Measurements from ENCODE around the gene DSCAML1. TPM values are rescaled to one million over a fixed set of nuclear protein-coding genes. Genes with fewer than 3 reads are reported as not detected.

The DSCAML1 gene
- total and polyA plus RNA-seq, 9 of the 15 experiments (the other 6 are each of a cell fraction or from before 2014, with no cell fraction given), result not detected

DNA sequence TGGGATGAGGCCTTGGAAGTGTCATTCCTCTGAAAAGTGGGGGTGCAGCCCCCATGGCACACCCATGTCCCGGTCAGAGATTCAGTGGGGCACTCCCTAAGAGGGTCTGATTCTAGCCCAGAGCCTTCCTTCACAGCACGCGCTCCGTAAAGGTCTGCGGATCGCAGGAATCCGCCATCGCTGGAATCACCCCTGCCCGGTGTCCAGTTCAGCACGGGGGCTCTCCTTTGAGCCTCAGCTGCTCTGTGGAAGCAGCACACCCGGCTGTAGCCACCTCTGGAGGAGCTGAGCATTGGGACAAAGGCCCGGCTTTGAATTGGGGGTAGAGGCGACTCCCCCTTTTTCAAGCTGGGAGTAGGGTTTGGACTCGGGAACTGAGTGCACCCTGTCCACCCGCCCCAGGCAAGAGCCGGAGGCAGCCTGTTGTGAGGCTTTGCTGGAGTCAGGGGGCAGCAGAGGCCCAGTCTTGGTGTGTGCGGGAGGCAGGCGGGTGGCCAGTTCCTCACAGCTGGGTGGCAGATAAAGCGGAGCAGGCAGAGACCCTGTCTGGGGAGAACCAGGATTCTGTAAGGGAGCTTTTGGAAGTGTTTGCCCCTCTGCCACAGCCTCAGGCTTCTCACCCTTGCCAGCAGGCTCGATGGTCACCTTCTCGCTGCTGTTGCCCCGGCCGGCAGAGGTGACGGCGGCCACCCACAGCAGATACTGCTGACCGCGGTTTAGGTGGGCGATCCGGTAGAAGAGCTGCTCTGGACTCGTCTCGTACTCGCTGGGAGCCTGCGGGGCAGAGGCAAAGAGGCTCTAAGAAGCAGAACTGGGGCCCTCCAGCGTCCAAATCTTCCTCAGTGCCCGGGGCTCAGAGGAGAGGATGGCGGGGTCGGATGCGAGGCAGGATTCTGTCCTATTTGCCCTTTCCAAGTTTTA lies 353.5 kb downstream of the DSCAML1 start:
- ChIA-PET CTCF (ENCODE audit: low intra/inter-chr PET ratio) (no interaction called here), POLR2A (interaction anchor here (0.5 kb wide), 1 partner anchor 69 kb away, joined by 3 read pairs; no protein-coding TSS in a partner anchor)
- no TSS peak for BruUV-seq (replicated peaks)
- Histone ChIP-seq H3K27me3 (ENCODE audit: control insufficient read depth in 2 of 2, insufficient read depth in 2 of 2, low read length in 2 of 2) (peaks cover 20 to 73% of the 10 kb centered on the region in 2 experiments; a peak in 4 of 5 replicates), H2AFZ (ENCODE audit: low read depth, low read length) (no peak overlapping the region), H3K4me3 (no peak overlapping the region), H3K79me2 (ENCODE audit: control insufficient read depth, insufficient read depth, low read length) (no peaks in the 10 kb centered on the region), H3K9me3 (replicated peaks; ENCODE audit: control insufficient read depth, insufficient read depth, low read depth, low read length) (no peaks in the 10 kb centered on the region; the same call in 1 of the 2 replicates), H3K4me1 (replicated peaks in 1 of 2; ENCODE audit: control insufficient read depth in 2 of 2, insufficient read depth in 2 of 2, low read length in 2 of 2) (peaks cover 0 to 14% of the 10 kb centered on the region in 2 experiments; a peak in 2 of 5 replicates), H4K20me1 (replicated peaks; ENCODE audit: control insufficient read depth, insufficient read depth, low read length) (peaks cover 4% of the 10 kb centered on the region), H3K9me1 (ENCODE audit: control insufficient read depth, insufficient read depth, low read length) (no peaks in the 10 kb centered on the region), H3K9ac (ENCODE audit: insufficient read depth in 1 of 2, low read depth in 2 of 2, low read length in 2 of 2) (peak overlapping the region in 1 of 2 experiments; percentile 33; a peak in 1 of 4 replicates), H3K36me3 (ENCODE audit: control insufficient read depth, insufficient read depth, low read length) (no peaks in the 10 kb centered on the region), H3K27ac (ENCODE audit: extremely low read depth, low read depth, low read length) (no peak overlapping the region), H3K4me2 (ENCODE audit: insufficient read depth, low read length) (peak overlapping the region; percentile 7; the same call in 1 of the 2 replicates)
- peak; percentile 98 for ATAC-seq
- FAIRE-seq, result peak; percentile 37
- peak; percentile 65 to 75 (median 66) for DNase-seq (ENCODE audit: extremely low read depth in 1 of 4, low spot score in 3 of 4)
- in situ Hi-C loops (cut with MboI), result loop anchor here (10.0 kb wide), 1 partner anchor 361 kb away; no protein-coding TSS in a partner anchor
- WGBS (ENCODE audit: insufficient coverage, low coverage, missing lambda C conversion rate), result 3% methylated on average over 33 of the region's 38 CpGs
- intact Hi-C loops (cut with micrococcal nuclease), result loop anchor here (5.0 kb wide), 1 partner anchor 364 kb away; no protein-coding TSS in a partner anchor
- TF ChIP-seq TAF1 (IDR thresholded peaks at IDR 0.05; ENCODE audit: control insufficient read depth, extremely low read depth, insufficient read depth, low read length, severe bottlenecking) (no peak), GABPB2 (CRISPR knock-in tag; conservative IDR thresholded peaks at IDR 0.05) (no peak), SRSF3 (IDR thresholded peaks at IDR 0.05; ENCODE audit: insufficient read depth, low read length) (no peak), THRAP3 (IDR thresholded peaks at IDR 0.05; ENCODE audit: borderline replicate concordance) (no peak), POLR2G (IDR thresholded peaks at IDR 0.05; ENCODE audit: low read depth, low read length) (no peak), KDM2B (CRISPR knock-in tag; IDR thresholded peaks at IDR 0.05) (no peak), PHB2 (IDR thresholded peaks at IDR 0.05; ENCODE audit: low read depth) (no peak)
- TF ChIP-seq, protein P1, sequence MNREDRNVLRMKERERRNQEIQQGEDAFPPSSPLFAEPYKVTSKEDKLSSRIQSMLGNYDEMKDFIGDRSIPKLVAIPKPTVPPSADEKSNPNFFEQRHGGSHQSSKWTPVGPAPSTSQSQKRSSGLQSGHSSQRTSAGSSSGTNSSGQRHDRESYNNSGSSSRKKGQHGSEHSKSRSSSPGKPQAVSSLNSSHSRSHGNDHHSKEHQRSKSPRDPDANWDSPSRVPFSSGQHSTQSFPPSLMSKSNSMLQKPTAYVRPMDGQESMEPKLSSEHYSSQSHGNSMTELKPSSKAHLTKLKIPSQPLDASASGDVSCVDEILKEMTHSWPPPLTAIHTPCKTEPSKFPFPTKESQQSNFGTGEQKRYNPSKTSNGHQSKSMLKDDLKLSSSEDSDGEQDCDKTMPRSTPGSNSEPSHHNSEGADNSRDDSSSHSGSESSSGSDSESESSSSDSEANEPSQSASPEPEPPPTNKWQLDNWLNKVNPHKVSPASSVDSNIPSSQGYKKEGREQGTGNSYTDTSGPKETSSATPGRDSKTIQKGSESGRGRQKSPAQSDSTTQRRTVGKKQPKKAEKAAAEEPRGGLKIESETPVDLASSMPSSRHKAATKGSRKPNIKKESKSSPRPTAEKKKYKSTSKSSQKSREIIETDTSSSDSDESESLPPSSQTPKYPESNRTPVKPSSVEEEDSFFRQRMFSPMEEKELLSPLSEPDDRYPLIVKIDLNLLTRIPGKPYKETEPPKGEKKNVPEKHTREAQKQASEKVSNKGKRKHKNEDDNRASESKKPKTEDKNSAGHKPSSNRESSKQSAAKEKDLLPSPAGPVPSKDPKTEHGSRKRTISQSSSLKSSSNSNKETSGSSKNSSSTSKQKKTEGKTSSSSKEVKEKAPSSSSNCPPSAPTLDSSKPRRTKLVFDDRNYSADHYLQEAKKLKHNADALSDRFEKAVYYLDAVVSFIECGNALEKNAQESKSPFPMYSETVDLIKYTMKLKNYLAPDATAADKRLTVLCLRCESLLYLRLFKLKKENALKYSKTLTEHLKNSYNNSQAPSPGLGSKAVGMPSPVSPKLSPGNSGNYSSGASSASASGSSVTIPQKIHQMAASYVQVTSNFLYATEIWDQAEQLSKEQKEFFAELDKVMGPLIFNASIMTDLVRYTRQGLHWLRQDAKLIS (CRISPR knock-in tag; IDR thresholded peaks at IDR 0.05), result no peak
- TF ChIP-seq, protein P2, sequence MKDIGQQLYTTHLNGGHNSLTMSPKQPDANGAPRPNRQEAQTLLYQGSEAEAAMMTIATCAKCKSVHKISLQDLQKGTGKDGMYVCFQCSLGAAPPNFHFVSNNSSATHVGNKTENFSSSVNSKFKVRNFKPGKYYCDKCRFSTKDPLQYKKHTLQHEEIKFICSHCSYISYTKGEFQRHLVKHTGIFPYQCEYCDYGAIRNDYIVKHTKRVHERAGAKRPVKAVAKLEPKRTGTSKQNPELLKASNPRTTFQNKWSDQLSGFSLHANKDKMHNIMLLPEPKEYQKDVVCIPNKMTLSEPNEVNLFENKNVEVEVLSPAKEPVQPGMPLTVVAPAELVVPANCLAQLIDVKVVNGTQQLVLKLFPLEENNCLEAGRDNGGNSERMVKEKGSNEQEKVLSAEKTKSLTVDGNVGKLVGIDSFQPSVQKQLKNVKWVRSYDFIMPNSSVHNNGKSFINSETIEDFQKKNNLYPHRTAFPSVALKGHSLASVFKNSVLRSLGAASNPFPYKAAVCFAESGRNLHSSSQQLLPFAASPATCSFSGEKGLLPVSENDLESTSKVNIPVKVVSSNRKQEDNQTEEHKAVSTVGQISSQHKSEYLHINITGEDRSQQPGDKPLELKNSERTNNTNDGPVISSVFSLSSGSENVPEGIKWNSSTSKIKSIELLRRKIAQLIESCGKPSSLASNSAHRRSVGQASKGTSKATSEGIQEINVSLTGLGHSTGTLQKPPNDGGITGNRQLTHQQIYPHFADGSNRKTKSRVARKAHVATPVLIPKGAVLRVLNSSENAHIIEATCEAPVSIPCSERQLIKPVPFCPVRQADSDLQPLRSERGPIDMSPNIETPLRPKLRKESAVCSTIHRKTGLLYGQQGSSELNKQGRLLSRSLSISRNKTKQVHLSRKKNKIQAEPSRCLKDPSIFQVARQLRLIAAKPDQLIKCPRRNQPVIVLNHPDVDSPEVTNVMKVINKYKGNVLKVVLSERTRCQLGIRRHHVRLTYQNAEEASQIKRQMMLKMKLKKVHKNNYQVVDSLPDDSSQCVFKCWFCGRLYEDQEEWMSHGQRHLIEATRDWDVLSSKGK (CRISPR knock-in tag; IDR thresholded peaks at IDR 0.05), result no peak

All from K562 (cell line).